Inferior parietal cortex (tissue), 1 donor: ENCODE results near the gene ITIH3.
A peak's percentile ranks its signal among the peaks of the same experiment; 100 is the strongest.

Experiments
- DNase-seq: peaks from one replicate; pipeline ENCODE4 v3.0.0-alpha.2; 2016; ENCODE audit errors: extremely low spot score

Gene ITIH3

DNA sequence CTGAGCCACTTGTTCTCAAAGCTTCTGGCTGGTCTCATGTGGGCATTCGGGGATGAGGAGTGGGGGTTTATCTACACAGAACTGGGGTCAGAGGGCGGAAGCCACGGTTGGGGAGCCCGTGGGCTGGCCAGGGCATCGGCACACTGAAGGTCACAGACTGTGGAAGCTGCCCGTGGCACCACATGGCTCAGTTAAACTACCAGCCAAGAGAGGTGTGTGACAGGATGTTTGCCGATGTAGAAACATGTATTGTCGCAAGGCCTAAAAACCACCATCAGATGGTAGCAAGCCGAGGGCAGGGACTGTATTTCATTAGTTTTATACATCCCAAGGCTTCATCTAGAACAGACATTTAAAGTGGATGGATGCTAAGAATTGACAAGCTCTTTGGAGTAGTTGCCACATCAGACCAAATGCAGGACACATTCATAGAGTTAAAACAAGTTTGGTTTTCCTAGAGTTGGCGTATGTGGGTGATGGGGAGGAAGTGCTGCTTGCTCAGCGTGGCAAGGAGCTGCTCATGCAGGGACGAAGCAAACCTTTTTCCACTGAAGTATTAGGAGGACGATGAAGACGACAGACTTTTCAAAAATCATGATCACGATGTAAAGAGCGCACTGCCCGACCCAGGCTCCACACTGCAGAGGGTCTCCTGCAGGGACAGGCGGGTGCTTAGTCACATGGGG is 49.8 kb downstream of the ITIH3 start:
- DNase-seq = peak; percentile 15

DNA sequence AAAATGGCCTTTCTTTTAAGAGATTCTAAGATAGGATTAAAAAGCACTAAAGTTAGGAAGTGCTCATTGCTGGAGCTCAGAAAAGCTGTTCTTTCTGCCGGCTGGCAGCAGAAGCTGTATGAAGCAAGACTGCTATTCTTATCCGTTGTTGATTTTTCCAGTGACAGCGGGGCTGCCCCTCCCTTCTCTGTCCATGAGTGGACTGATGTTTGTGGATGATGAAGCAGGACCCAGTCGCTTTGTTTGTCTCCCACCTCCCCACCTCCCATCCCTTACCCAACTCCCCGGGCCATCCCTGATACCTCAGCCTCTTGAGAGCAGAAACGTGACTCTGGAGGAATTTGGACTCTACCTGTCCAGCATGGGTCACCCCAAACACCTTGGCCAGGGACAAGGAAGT is 50.6 kb downstream of the ITIH3 start:
- peak; percentile 52 for DNase-seq

GRCh38 chr3:52845691-52846431 is 51.3 kb downstream of the ITIH3 start:
- DNase-seq = peak; percentile 33

- DNase-seq = no peak
Measured at GRCh38 chr3:52846432-52846965, 51.9 kb downstream of the ITIH3 start.

GRCh38 chr3:52847241-52847640 is 52.6 kb downstream of the ITIH3 start:
- no peak for DNase-seq

GRCh38 chr3:52847726-52848125 is 53.1 kb downstream of the ITIH3 start:
- DNase-seq = no peak

DNA sequence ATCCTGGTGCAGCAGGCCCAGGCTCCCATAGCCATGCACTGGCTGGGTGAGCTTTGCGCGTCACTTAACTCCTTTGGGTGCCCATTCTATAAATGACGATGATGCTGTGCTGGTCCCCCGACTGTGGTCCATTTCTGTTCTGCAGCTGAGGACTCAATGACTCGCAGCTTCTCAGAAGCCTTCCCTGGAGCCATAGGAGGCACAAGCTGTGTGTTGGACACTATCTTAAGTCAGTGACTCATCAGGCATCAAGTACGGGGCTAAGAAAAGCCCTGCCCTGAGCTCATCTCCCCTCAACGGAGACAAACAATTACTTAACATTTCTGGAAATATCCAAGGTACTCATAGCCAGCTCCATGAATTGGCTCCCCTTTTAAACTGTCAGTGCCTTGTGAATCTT is 54.0 kb downstream of the ITIH3 start:
- peak; percentile 35 for DNase-seq

DNA sequence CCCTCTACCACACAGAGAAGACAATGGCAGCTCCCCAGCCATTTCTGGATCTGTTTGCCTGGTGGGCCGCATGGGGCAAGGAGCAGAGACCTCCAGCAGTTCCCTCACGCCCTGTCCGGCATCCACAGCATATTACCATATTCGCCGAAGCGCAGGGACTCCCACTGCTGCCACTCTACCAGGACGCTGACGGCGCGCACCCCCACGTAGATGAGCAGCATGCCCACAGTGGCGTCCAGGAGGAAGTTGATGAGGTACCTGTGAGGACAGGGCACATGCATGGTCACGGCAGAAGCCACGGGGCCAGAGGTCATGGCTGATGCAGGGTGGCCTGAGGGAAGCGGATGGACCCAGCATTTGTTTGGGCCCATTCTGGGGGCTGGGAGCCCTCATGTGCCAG is 55.1 kb downstream of the ITIH3 start:
- DNase-seq = no peak

DNA sequence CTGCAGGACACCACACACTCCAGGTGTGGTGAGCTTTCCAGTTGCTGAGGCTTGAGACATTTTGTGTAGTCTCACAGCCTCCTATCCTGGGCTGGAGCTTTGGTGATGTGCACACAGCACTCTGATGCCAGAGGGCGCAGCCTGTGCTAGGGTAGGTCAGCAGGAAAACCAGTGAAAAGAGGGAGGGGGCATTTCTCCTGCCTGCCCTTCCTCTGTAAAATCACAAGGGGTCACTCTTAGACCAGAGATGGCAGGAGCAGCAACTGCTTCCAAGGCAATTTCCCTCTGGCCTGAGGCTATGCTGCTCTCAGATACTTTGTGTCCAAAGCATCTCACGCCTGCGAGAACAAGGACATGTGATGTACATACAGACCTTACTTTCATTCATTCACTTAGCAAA is 56.8 kb downstream of the ITIH3 start:
- no peak for DNase-seq

DNA sequence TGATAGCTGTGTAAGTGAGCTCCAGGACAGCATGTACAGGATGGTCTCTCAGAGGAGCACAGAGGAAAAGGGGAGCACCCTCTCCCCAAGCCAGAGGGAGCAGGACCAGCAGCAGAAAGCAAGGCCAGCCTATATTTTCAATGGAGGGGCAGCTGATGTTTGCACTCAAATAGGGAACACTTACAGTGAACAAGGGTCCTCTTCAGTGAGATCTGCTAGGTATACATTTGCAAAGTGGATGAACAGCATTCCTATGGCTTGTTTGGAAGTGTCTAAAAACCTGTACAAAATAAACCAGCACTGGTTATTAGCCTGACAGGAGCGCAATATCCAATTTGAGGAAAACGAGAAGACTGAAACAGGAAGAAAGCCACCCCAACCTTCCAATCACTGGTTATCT is 57.8 kb downstream of the ITIH3 start:
- DNase-seq = no peak

GRCh38 chr3:52854013-52854412 is 59.4 kb downstream of the ITIH3 start:
- no peak for DNase-seq

DNA sequence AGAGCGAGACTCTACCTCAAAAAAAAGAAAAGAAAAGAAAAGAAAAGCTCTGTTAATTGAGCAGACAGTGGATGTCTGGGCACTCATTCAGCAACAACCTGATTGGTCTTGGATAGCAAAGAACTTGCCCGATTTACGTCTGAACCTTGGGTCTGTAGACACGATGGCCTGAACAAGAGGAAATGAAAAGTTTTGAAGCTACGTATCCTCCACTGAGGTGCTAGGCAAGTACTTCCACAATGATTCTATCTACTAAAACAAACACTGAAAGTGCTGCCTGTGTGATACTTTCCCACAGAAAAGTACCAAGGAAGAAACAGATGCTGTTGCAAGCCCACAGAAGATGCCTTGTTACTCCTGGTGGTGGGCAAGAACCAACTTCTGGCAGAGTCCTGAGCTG is 62.1 kb downstream of the ITIH3 start:
- no peak for DNase-seq

GRCh38 chr3:52857133-52857532 is 62.5 kb downstream of the ITIH3 start:
- no peak for DNase-seq

- no peak for DNase-seq
Measured at GRCh38 chr3:52857864-52858263, 63.3 kb downstream of the ITIH3 start.
